GM19023 (cell line): ENCODE measurements around the gene CPEB3.
"Not testable (repeated sequence)": the region's sequence is repeated elsewhere in the genome, so short reads cannot be mapped to it uniquely, and the experiment has no call there.

Experiments used
- ATAC-seq: cut with Tn5 transposase; IDR thresholded peaks from one replicate; pipeline ENCODE4 v1.9.1; 2021; ENCODE audit warnings: mild to moderate bottlenecking, moderate library complexity; ENCODE audit not compliant: unreplicated experiment

Gene CPEB3

DNA sequence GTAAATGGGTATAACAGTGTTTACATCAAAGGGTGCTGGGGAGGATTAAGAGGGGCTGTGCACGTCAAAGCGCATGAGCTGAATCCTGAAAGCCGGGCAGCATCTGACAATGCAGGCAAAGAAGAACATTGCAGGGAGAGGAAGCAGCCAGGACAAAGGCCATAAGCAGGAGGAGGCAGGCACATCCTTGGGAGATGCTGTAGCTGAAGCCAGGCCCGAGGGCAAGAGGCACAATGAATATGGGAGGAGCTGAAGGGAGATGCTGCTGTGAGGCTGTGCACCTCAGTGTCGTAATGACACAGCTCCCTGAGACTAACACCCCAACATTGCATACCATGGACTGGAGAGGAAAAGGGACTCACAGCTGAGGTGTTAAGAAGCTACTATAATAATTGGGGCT, 238.1 kb downstream of the CPEB3 start:
- no peak for ATAC-seq

DNA sequence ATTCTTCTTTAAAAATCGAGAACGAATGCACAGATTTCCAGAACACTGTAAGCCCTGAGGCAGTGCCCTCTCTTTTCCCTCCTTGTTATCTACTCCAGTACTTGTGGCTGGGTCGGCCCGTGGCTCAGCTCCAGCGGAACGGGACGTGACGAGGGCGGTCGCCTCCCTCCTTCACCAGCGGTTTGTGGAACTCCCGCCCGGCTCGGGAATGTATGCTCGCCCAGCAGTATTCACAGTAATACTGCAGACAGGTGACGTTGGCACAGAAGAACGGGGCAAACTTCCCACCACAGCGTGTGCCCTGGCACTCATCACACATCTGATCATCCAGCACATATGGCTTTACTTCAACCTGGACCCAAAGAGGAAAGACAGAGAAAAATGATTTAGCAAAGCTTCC, 238.8 kb downstream of the CPEB3 start:
- no peak for ATAC-seq

DNA sequence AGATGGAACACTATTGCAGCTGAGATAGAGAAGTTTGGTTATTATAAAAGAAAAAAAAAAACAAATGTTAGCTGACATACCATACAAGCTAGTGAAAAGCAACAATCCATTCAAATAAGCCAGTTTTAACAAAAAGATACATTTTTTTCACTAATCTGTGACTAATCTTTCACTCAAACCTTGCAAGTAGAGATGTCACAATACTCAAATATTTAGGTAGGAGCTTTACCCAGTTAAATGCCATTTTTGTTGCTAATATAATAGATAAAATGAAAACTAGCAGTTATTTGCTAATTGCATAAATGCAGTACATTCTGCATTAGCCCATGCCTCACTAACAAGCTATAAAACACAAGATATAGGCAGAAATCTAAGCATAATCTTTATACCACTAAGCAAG, 243.7 kb downstream of the CPEB3 start:
- no peak for ATAC-seq

DNA sequence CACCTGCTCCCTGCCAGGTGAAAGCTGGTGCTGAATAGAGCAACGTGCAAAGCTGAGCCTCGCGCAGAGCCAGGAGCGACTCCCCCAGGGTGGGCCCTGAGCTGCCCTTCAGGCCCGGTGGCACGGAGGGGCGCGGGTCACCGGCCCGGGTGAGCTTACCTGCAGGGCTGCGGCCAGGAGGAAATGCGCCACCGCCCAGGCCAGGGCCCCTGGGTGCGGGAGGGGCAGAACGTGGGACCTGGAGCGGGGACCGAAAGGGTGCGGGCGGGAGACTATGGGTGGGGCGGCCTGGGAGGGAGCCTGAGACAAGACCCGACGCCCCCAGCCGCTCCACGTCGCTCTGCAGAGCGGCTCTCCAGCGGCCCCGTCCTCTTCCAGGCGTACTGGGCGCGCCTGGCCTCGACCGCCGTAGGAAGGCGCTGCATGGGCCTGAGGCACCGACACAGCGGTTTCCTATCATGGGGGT, 245.2 kb downstream of the CPEB3 start:
- ATAC-seq = no peak

DNA sequence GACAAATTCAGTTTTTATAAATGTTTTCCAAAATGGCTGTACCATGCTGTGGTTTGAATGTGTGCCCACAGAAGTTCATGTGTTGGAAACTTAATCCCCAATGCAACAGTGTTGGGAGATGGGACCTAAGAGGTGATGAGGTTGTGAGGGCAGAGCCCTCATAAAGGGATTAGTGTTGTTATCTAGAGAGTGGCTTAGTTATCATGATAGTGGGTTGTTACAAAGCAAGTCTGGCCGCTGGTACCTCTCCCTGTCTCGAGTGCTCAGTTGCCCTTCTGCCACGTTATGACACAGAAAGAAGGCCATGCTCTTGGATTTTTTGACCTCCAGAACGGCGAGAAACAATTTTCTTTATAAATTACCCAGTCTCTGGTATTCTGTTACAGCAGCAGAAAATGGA, 248.3 kb downstream of the CPEB3 start:
- no peak for ATAC-seq

DNA sequence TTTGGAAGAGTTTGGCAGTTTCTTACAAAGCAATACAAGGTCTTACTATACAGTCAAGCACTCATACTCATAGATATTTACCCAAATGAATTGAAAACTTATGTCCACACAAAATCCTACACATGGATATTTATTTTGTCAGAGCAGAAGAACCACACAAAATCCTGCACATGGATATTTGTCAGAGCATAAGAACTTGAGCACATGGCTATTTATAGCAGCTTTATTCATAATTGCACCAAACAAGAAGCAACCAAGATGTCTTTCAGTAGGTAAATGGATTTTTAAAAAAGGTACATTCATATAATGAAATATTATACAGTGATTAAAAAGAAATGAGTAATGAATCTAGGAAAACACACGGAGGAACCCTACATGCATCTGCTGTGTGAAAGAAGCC, 251.9 kb downstream of the CPEB3 start:
- no peak for ATAC-seq

DNA sequence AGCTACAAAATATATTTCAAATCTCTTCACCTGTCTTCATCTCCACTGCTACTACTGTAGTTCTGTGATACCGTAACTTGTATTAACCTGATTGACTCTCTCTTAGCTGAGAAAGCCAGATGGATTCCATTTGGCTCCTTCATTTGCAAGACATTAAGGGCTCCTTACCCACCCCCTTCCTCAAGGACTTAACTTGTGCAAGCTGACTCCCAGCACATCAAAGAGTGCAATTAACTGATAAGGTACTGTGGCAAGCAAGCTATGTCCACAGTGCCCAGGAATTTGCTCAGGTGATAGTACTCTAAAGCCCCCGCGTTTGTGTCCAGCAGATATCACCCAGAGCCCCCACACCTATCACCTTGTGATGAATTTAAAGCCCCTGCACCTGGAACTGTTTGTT, 257.8 kb downstream of the CPEB3 start:
- not testable (repeated sequence) for ATAC-seq

DNA sequence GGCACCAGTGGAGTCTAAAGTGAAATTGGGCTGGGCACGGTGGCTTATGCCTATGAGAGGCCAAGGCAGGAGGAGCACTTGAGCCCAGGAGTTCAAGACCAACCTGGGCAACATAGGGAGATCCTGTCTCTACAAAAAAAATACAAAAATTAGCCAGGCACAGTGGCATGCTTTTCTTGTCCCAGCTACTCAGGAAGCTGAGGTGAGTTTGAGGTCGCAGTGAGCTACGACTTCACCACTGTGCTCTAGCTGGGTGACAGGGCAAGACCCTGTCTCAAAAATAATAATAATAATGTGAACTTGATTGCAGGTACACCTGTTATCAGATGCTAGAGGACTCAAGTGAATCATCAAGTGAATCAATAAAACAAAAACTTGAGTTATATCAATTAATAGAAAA, 259.3 kb downstream of the CPEB3 start:
- no peak for ATAC-seq

DNA sequence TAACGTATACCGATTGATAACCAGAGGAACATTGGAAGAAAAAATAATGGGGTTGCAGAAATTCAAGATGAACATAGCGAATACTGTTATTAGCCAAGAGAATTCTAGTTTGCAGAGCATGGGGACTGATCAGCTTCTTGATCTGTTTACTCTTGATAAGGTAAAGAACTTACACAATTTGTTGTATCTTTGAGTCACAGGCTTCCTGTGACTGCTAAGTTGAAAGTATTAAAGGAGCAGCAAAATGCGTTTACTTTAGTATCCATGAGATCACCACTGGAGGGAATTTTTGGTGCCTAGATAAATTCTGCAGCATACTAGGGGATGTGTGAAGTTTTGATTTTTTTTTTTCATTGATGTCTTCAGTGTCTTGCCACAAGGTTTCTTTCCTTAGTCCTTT, 263.7 kb downstream of the CPEB3 start:
- no peak for ATAC-seq

DNA sequence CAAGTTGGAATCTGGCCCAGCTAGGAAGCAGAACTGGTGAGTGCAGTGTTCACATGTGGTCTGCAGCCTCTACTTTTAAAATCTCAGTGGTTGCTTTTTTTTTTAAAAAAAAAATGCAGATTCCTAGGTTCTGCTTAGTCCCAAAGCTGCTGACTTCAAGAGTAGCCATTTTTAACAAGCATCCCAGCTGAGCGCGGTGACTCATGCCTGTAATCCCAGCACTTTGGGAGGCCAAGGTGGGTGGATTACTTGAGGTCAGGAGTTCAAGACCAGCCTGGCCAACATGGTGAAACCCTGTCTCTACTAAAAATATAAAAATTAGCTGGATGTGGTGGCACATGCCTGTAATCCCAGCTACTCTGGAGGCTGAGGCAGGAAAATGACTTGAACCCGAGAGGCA, 265.5 kb downstream of the CPEB3 start:
- ATAC-seq = not testable (repeated sequence)

DNA sequence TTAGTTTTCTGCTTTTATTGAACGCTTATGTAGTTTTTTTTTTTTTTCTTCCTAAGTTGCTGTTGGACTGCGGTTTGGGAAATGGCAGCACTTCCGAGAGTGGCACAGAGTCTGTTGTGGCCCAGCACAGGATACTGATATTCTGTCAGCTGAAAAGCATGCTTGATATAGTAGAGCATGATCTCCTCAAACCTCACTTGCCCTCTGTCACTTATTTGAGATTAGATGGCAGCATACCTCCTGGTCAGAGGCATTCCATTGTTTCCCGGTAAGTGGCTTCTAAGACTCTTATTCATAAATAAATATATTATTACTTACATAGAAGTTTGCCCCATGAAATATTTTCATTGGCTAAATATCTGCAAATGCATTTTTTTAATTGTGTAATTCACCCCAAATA, 266.2 kb downstream of the CPEB3 start:
- no peak for ATAC-seq

DNA sequence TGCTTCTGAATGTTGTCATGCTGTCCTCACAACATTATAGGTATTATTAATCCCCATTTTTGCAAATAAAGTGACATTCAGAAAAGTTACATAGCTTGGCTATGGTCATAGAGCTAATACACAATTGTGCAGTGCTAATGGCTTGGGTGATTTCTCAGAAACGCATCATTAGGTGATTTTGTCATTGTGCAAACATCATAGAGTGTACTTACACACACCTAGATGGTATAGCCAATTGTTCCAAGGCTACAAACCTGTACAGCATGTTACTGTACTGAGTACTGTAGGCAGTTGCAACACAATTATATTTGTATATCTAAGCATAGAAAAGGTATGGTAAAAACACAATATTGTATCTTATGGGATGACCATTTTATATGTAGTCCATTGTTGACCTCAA, 276.3 kb downstream of the CPEB3 start:
- ATAC-seq = no peak

DNA sequence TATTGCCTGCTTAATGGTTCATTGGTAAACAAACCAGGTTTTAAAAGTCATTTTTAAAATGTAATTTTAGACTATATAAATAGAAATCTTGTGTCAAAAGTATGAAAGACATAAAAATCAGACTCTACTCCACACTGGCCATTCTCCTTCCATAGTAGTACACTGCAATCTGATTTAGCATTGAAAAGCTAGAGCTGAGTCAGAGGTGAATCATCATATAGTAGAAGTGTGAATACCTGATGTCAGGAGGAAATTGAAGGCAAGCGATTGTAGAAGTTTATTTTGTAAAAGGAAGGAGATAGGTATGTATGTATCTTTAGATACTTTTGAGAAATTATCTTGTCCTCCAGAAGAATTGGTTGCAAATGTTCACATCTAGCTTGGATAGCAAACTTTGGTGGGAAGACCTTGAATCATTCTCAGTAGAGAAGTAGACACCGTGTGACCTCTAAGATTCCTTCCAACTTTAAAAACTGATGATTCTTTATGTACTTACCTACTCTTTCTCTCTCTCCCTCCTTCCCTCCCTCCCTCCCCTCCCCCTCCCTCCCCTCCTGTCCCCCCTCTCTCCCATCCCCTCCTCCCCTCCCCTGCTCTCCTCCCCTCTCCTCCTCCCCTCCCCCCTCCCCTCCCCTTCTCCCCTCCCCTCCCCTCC, 279.2 kb downstream of the CPEB3 start:
- ATAC-seq = no peak

DNA sequence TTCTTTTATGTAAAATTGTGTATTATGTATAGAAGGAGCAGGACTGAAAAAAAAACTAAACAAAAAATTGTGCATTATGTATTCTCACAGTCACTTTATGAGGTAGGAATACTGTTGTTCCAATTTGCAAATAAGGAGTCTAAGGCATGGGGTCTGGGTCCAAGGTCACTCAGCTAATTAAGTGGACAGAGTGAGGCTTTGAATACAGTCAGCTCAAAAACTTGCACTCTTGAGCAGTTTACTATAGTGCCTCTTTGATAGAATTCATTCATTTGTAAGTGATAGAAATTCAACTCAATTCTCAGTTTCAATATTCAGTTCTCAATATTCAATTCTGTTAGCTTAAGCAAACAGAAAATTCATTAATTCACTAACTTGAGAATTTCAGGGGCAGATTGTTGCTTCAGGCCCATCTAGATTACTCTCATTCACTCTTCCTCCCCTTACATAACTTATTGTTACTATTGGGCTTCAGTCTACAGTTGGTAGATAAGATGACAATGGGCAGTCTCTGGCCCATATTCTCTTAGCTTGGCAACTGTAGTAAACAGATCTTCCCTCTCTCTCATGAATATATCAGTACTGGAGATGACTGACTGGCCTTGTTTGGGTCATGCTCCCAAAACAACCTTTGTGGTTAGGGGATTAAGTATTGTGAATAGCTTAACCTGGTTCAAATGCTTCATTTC, 280.7 kb downstream of the CPEB3 start:
- ATAC-seq = no peak

DNA sequence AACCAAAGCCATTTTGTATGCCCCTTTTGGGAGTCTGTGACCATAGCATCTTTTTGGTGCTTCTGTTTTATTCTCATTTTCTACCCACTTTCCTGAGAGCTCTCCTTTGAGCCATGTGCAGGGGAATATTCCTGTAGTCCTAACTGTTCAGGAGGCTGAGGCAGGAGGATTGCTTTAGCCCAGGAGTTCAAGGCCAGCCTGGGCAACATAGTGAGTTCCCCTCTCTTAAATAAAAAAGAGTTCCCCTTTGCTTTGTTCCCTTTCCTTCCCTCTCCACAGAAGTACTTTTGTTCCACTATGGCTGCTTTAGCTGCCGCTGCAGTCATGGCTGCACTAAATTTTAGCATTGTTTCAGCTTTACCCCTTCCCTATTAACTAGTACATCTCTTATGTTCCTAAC, 281.4 kb downstream of the CPEB3 start:
- no peak for ATAC-seq

DNA sequence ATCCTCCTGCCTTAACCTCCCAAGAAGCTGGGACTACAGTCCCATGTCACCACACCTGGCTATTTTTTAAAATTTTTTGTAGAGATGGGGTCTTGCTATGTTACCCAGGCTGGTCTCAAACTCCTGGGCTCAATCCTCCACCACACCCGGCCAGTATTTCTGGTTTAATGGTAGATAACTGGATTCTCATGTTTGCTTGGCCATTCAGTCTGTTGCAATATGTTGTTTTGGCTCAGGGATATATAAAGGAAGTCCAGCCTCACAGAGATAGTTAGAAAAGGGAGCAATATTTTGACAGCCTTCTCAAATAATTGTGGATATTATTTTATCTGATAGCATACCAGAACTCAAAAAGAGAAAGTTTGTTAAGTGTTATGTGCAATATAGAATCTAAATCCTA, 284.9 kb downstream of the CPEB3 start:
- no peak for ATAC-seq

DNA sequence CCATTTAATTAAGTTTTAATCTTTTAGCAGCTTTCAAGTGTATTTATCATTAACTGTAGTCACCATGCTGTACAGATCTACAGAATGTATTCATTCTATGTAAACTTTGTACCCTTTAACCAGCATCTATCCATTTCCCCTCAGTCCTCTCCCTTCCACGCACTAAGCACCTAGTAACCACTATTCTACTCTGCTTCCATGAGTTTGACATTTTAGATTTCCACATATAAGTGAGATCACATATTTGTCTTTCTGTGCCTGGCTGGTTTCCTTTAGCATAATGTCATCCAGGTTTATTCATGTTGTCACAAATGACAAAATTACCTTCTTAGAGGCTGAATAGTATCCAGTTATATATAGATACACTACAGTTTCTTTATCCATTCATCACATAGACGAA, 287.6 kb downstream of the CPEB3 start:
- ATAC-seq = no peak

DNA sequence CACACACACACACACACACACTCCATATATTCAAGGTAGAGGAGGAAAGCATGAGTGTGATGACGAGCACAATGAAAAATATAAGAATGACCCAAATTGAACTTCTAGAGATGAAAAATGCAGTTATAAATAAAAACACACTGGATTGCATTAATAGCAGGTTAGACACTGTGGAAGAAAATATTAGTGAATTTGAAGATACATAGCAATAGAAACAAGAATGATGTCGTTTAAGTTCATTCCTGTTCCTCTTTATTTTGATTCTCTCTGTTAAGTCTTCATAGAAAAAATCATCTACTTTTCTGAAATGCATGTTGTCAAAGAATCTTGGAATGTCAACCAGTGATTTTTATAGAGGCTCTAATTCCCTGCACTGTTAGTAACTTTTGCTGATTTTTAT, 288.9 kb downstream of the CPEB3 start:
- no peak for ATAC-seq

DNA sequence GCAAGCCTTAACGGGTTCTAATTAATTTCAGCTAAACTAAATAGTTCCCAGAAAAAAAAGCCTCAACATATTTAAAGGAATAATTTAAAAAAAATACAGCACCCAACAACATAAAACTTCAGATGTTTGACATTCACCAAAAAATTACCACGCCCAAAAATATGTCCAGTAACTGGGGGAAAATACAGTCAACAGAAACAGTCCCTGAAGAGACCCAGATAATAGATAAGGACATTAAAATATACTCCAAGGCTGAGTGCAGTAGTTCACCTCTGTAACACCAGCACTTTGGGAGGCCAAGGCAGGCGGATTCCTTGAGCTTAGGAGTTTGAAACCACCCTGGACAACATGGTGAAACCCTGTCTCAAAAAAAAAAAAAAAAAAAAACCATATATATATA, 289.3 kb downstream of the CPEB3 start:
- no peak for ATAC-seq
